MM.1S (cell line): Measurements from ENCODE around the gene MICU1.

Source experiments
- DNase-seq: peaks from one replicate; pipeline ENCODE4 v3.0.0-alpha.2; 2015
- H2AFZ ChIP-seq: fragments of 300-600 bp; sonication (generic); 2 replicates; pipeline ENCODE4 v1.6.0; 2016; ENCODE audit warnings: antibody characterized with exemption, low read length
- H3F3A ChIP-seq: fragments of 300-600 bp; sonication (generic); 2 replicates; pipeline ENCODE4 v1.6.1; 2016; ENCODE audit warnings: mild to moderate bottlenecking, antibody characterized with exemption, low read length, moderate library complexity, mixed read lengths; ENCODE audit not compliant: insufficient read depth
- H3K27ac ChIP-seq: fragments of 300-600 bp; sonication (generic); 2 replicates; pipeline ENCODE4 v1.5.1; 2016; ENCODE audit warnings: mild to moderate bottlenecking, low read length
- H3K27me3 ChIP-seq: fragments of 300-600 bp; sonication (generic); replicated peaks from 2 replicates; pipeline ENCODE4 v1.6.0; 2016; ENCODE audit warnings: low read length; ENCODE audit not compliant: insufficient read depth
- H3K36me3 ChIP-seq: fragments of 300-600 bp; sonication (generic); replicated peaks from 2 replicates; pipeline ENCODE4 v1.6.1; 2016; ENCODE audit warnings: mild to moderate bottlenecking, low read length, mixed read lengths; ENCODE audit not compliant: insufficient read depth
- H3K4me1 ChIP-seq: fragments of 300-600 bp; sonication (generic); 2 replicates; pipeline ENCODE4 v1.6.1; 2016; ENCODE audit warnings: low read length, mixed read lengths
- H3K4me2 ChIP-seq: fragments of 300-600 bp; sonication (generic); 2 replicates; pipeline ENCODE4 v1.6.0; 2016; ENCODE audit warnings: low read depth, low read length
- H3K4me3 ChIP-seq: fragments of 300-600 bp; sonication (generic); 2 replicates; pipeline ENCODE4 v1.5.1; 2016; ENCODE audit warnings: low read length, mixed read lengths
- H3K79me2 ChIP-seq: fragments of 300-600 bp; sonication (generic); 2 replicates; pipeline ENCODE4 v1.6.1; 2016; ENCODE audit warnings: mixed run types, low read length, mixed read lengths
- H3K9ac ChIP-seq: fragments of 300-600 bp; sonication (generic); 2 replicates; pipeline ENCODE4 v1.6.1; 2016; ENCODE audit warnings: low read length, mixed read lengths
- H3K9me2 ChIP-seq: fragments of 300-600 bp; sonication (generic); replicated peaks from 2 replicates; pipeline ENCODE4 v1.6.1; 2016; ENCODE audit warnings: mild to moderate bottlenecking, low read length, mixed read lengths; ENCODE audit not compliant: insufficient read depth
- H3K9me3 ChIP-seq: fragments of 300-600 bp; sonication (generic); replicated peaks from 2 replicates; pipeline ENCODE4 v1.6.1; 2016; ENCODE audit warnings: mild to moderate bottlenecking, low read length, mixed read lengths; ENCODE audit not compliant: insufficient read depth
- H4K20me1 ChIP-seq: fragments of 300-600 bp; sonication (generic); 2 replicates; pipeline ENCODE4 v1.6.1; 2016; ENCODE audit warnings: mild to moderate bottlenecking, low read length, moderate library complexity, mixed read lengths; ENCODE audit not compliant: insufficient read depth
- CTCF ChIP-seq: fragments of 300-600 bp; sonication (generic); IDR thresholded peaks from 2 replicates; pipeline ENCODE4 v1.5.1; 2016; ENCODE audit warnings: antibody characterized with exemption, low read length, mixed read lengths
- EZH2 ChIP-seq: fragments of 300-600 bp; sonication (generic); optimal IDR thresholded peaks from 2 replicates; pipeline ENCODE3; 2017; ENCODE audit warnings: low read depth, mild to moderate bottlenecking, antibody characterized with exemption, low read length, mixed read lengths
- EZH2phosphoT487 ChIP-seq: fragments of 300-600 bp; sonication (generic); IDR thresholded peaks from 2 replicates; pipeline ENCODE4 v1.6.1; 2018; ENCODE audit warnings: antibody characterized with exemption, low read length

MICU1 gene

GRCh38 chr10:72480861-72481260 is 145.0 kb downstream of the MICU1 start:
- Histone ChIP-seq H2AFZ (no peak overlapping the region), H3K27ac (no peak overlapping the region), H3K79me2 (no peaks in the 10 kb centered on the region), H3K4me1 (0 out of 2 replicates have a peak, but pooled peaks cover 3% of the 10 kb centered on the region), H3K27me3 (no peaks in the 10 kb centered on the region), H3K4me3 (no peak overlapping the region), H3K9me2 (no peaks in the 10 kb centered on the region), H3K9me3 (no peaks in the 10 kb centered on the region), H3F3A (0 out of 2 replicates have a peak, but pooled peaks cover 3% of the 10 kb centered on the region), H4K20me1 (no peaks in the 10 kb centered on the region), H3K4me2 (no peak overlapping the region), H3K36me3 (no peaks in the 10 kb centered on the region), H3K9ac (no peak overlapping the region)
- TF ChIP-seq EZH2phosphoT487, result no peak
- TF ChIP-seq EZH2, result no peak
- TF ChIP-seq CTCF, result no peak
- no peak for DNase-seq

GRCh38 chr10:72477463-72477862 is 148.4 kb downstream of the MICU1 start:
- H3K4me2 ChIP-seq, result peak overlapping the region; percentile 67
- no peak for DNase-seq
- H3K36me3 ChIP-seq, result no peaks in the 10 kb centered on the region
- H3K4me3 ChIP-seq, result peak overlapping the region; percentile 20
- no peaks in the 10 kb centered on the region for H3K27me3 ChIP-seq
- peak overlapping the region; percentile 19; the same call in 1 of the 2 replicates for H3K9ac ChIP-seq
- no peak for TF ChIP-seq EZH2phosphoT487
- TF ChIP-seq EZH2, result no peak
- TF ChIP-seq CTCF, result no peak
- peak overlapping the region; percentile 29; the same call in 1 of the 2 replicates for H2AFZ ChIP-seq
- H3K9me3 ChIP-seq, result no peaks in the 10 kb centered on the region
- no peaks in the 10 kb centered on the region for H4K20me1 ChIP-seq
- peak overlapping the region; percentile 61; the same call in 1 of the 2 replicates for H3K27ac ChIP-seq
- no peaks in the 10 kb centered on the region for H3K79me2 ChIP-seq
- 0 out of 2 replicates have a peak, but pooled peaks cover 3% of the 10 kb centered on the region for H3K4me1 ChIP-seq
- no peaks in the 10 kb centered on the region for H3K9me2 ChIP-seq
- H3F3A ChIP-seq, result 0 out of 2 replicates have a peak, but pooled peaks cover 3% of the 10 kb centered on the region

GRCh38 chr10:72472306-72472705 is 153.6 kb downstream of the MICU1 start:
- no peaks in the 10 kb centered on the region for H3K4me1 ChIP-seq

More at GRCh38 chr10:72472306-72472705, 153.6 kb downstream of the MICU1 start:
- H3K4me2 ChIP-seq, result no peak overlapping the region
- no peaks in the 10 kb centered on the region for H3K36me3 ChIP-seq
- no peak overlapping the region for H3K9ac ChIP-seq
- no peak for TF ChIP-seq EZH2phosphoT487
- TF ChIP-seq EZH2, result no peak
- no peak for TF ChIP-seq CTCF
- no peaks in the 10 kb centered on the region for H3K27me3 ChIP-seq
- H3K79me2 ChIP-seq, result no peaks in the 10 kb centered on the region
- H3F3A ChIP-seq, result 0 out of 2 replicates have a peak, but pooled peaks cover under 1% of the 10 kb centered on the region
- no peak overlapping the region for H2AFZ ChIP-seq
- no peak for DNase-seq
- H4K20me1 ChIP-seq, result no peaks in the 10 kb centered on the region
- H3K9me3 ChIP-seq, result no peaks in the 10 kb centered on the region
- H3K9me2 ChIP-seq, result no peaks in the 10 kb centered on the region
- no peak overlapping the region for H3K4me3 ChIP-seq
- no peak overlapping the region for H3K27ac ChIP-seq
